Large intestine (tissue), 3 donors: Measurements from ENCODE around the gene SLC35B1. TPM values are rescaled to one million over a fixed set of nuclear protein-coding genes. Genes with fewer than 3 reads are reported as not detected.
A peak's percentile ranks its signal among the peaks of the same experiment; 100 is the strongest.
"Not testable (repeated sequence)": the region's sequence is repeated elsewhere in the genome, so short reads cannot be mapped to it uniquely, and the experiment has no call there.

Experiments
- DNase-seq, 2 donors: peaks; one replicate each; pipeline versions ENCODE4 v3.0.0 to v3.0.0-alpha.2; 2013
- H3K27ac ChIP-seq: one replicate; pipeline ENCODE4 v1.5.1; 2013; ENCODE audit warnings: low read length
- H3K27me3 ChIP-seq: 2 replicates; pipeline ENCODE4 v1.6.1; 2013; ENCODE audit warnings: low read length; ENCODE audit not compliant: control insufficient read depth, insufficient read depth
- H3K36me3 ChIP-seq: 2 replicates; pipeline ENCODE4 v1.6.1; 2013; ENCODE audit warnings: low read length; ENCODE audit not compliant: control insufficient read depth, insufficient read depth
- H3K4me1 ChIP-seq: one replicate; pipeline ENCODE4 v1.6.1; 2013; ENCODE audit warnings: low read length; ENCODE audit not compliant: control insufficient read depth, insufficient read depth
- H3K4me3 ChIP-seq: one replicate; pipeline ENCODE4 v1.5.1; 2013; ENCODE audit warnings: low read length
- H3K9me3 ChIP-seq: one replicate; pipeline ENCODE4 v1.6.1; 2013; ENCODE audit warnings: mild to moderate bottlenecking, low read depth, low read length, moderate library complexity; ENCODE audit not compliant: control insufficient read depth
- WGBS: methylation state at CpG from one replicate; pipeline ENCODE4 v1.1.5; 2013; ENCODE audit warnings: low lambda C conversion rate; ENCODE audit not compliant: insufficient coverage; 5-methylcytosine and 5-hydroxymethylcytosine counted together
- polyA plus RNA-seq: library from polyadenylated mRNA; unstranded; fragments of 120-200 nt; gene quantifications from one replicate; pipeline ENCODE4 v1.2.1, GENCODE V29; 2013

Gene SLC35B1
- polyA plus RNA-seq, 1 donor, result 61.2 TPM

DNA sequence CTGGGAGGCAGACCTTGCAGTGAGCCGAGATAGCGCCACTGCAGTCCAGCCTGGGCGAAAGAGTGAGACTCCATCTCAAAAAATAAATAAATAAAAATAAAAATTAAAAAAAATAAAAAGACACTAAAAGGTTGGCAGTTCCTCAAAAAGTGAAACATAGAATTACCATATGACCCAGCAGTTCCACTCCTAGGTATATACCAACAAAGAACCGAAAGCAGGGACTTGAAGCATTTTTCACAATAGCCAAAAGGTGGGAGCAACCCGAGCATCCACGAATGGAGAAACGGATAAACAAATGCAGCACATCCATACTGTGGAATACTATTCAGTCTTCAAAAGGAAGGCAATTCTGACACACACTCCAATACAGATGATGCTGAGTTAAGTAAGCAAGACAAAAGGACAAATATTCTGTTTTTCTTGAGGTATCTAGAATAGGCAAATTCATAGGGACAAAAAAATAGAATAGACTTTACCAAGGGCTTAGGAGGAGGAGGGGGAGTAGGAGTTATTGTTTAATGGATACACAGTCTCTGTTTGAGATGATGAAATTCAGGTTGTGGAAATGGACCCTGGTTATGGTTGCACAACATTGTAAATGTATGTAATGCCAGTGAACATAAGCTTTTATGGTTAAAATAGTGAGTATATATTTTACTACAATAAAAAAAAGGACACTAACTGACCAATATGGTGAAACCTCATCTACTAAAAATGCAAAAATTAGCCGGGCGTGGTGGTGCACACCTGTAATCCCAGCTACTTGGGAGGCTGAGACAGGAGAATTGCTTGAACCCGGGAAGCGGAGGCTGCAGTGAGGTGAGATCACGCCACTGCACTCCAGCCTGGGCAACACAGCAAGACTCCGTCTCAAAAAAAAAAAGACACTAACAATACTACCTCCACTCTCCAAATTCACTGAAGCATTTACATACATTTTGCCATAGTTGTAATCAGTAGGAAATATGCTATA is 27.0 kb upstream of the SLC35B1 start:
- Histone ChIP-seq H3K36me3 (peaks cover 2% of the 10 kb centered on the region), H3K4me1 (no peaks in the 10 kb centered on the region), H3K27me3 (no peaks in the 10 kb centered on the region), H3K27ac (no peak overlapping the region), H3K4me3 (no peak overlapping the region), H3K9me3 (no peaks in the 10 kb centered on the region)
- 98% methylated on average over 10 of the region's 13 CpGs for WGBS
- no peak for DNase-seq

DNA sequence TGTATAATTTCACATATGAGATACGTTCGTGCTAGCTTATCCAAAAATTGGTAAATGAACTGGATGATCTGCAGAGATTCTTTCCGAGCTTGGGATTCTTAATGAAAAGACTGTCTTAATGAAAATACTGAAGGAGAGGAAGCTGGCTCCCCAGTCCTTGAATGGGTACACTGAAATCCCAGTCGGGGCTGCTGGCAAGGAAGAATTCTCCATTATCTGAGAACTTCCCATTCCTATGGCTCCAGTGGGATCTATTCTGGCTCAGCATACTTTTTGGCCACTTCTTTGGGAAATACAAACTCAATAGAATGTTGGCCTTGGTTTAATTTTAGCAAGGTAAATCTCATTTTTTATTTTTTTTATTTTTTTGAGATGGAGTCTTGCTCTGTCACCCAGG is 23.7 kb upstream of the SLC35B1 start:
- Histone ChIP-seq H3K4me3 (no peak overlapping the region), H3K9me3 (no peaks in the 10 kb centered on the region), H3K36me3 (peaks cover 4% of the 10 kb centered on the region), H3K27me3 (no peaks in the 10 kb centered on the region), H3K4me1 (no peaks in the 10 kb centered on the region), H3K27ac (no peak overlapping the region)
- WGBS, result no CpG with 5 or more reads among the region's 4 CpGs
- no peak for DNase-seq

DNA sequence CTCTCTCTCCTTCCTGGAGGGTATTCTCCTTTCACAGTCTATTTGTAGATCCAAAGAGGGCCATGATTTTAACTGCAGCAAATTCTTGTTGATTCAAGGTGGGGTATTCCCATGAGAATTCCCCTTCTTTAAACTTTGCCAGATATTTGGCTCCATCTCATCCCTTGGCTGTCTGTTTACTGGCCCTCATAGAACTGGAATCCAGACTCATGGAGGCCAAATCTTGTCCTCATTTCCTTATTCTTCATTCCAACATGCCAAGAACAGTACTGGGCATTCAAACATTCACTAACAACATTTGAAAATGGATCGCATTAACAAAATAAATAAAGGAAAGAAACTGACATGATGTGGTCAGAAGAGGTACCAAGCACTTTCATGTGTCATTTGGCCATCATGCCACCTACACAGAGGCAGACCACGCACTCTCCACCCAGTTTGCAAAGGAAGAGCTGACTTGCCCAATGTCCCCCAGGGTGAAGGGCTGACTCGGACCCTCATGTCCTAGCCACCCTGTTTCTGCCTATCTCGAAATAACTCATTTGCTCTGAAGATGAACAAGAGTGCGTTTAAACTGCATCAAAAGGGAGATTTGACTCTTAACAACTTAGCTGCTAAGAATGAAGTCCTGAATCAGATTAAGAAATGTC is 23.1 kb upstream of the SLC35B1 start:
- Histone ChIP-seq H3K9me3 (no peaks in the 10 kb centered on the region), H3K4me3 (no peak overlapping the region), H3K27me3 (no peaks in the 10 kb centered on the region), H3K4me1 (no peaks in the 10 kb centered on the region), H3K27ac (peak overlapping the region; percentile 31), H3K36me3 (peaks cover 4% of the 10 kb centered on the region)
- 80% methylated on average over 1 of the region's 5 CpGs for WGBS
- no peak for DNase-seq

DNA sequence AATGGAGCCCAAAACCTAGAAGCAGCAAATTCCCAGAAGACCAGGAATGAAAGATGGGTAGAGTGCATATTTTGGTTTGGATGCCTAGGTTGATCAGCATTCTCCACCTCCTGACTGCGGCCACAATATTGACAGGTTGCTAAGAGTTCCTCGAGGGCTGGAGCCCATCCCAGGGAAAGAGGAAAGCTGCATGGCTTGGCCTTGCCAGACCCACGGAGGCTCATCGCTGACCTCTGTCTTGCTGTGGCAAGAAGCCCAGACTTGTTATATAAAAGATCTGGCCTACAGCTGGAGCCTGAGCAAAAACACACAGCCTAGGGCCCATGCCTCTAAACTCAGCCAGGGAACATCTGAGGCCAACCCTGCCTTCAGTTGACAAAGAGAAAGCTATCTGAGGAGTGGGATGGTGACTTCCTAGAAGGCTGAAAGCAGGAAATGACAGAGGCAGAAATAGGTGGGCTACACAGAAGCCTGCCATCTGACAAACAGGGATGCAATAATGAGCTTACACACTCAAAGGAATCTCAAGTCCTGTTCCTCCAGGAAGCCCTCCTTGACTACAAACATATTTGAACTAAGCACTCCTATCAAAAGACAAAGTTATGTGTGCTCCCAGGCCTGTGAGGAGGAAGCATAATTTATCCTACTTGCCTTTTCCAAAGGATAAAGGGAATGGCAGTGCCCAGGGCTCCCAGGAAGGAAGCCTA is 22.5 kb upstream of the SLC35B1 start:
- Histone ChIP-seq H3K9me3 (no peaks in the 10 kb centered on the region), H3K4me1 (no peaks in the 10 kb centered on the region), H3K27ac (peak overlapping the region; percentile 31), H3K27me3 (no peaks in the 10 kb centered on the region), H3K4me3 (no peak overlapping the region), H3K36me3 (peaks cover 11% of the 10 kb centered on the region)
- WGBS, result no CpG with 5 or more reads among the region's 4 CpGs
- peak; percentile 51 to 52 for DNase-seq

DNA sequence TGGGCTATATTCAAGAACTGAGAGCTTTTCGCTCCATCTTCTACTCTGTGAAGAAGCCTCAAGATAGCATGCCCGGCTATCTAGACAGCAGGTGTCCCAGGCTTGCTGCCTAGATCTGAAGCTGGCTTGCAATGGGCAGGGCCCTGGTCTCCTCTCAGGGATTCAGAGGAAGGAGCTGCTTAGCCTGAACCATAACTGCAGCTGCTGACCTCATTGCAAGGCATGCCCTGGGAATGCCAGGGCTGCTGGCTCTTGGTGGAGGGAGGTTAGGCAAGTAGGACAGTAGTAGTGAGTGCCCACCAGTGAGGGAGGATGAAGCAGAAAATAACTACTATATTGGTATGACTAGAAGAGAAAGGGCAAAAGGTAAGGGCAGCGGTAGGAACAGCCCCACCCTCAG is 21.3 kb upstream of the SLC35B1 start:
- 100% methylated on average over 1 of the region's 3 CpGs for WGBS
- H3K4me1 ChIP-seq, result no peaks in the 10 kb centered on the region
- peaks cover 11% of the 10 kb centered on the region for H3K36me3 ChIP-seq
- no peak overlapping the region for H3K27ac ChIP-seq
- no peak for DNase-seq
- H3K4me3 ChIP-seq, result no peak overlapping the region
- no peaks in the 10 kb centered on the region for H3K27me3 ChIP-seq
- no peaks in the 10 kb centered on the region for H3K9me3 ChIP-seq

DNA sequence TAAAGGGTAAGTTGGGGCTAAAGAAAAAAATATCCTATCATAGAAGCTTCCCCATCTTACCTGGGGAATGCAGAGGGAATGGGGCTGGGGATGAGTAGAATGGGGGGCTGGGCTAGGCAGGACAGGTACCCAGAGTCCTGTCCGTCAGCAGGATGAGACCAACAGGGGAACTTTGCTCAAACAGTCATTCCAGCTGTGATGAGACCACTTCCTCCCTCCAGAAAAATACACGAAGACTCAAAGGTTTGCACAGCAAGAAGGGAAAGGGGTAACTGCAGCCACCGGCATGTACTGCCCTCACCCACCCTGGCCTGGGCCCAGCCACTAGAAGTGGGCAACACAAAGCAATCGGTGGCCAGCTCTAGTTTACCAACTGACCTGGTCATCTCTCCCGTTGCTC is 20.7 kb upstream of the SLC35B1 start:
- DNase-seq, result no peak
- H3K9me3 ChIP-seq, result no peaks in the 10 kb centered on the region
- H3K27ac ChIP-seq, result no peak overlapping the region
- H3K4me3 ChIP-seq, result no peak overlapping the region
- H3K4me1 ChIP-seq, result no peaks in the 10 kb centered on the region
- WGBS, result no CpG with 5 or more reads among the region's 5 CpGs
- no peaks in the 10 kb centered on the region for H3K27me3 ChIP-seq
- peaks cover 11% of the 10 kb centered on the region for H3K36me3 ChIP-seq

DNA sequence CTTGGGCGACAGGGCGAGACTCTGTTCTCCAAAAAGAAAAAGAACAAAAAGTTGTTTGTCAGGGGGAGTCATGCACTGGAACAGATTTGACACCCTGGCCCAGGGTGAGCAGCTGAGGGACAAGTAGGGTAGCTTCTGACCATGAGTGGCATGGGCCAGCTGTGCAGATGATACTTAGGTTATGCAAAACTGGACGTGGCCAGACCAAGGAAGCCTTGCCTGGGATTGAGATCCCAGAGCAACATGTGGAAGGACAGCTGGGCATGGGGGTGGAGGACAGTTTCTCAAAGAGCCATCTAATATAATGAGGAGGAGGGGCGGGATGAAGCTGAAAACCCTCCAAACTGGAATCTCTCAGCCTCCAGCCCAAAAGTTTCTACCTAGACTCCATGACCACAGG is 19.6 kb upstream of the SLC35B1 start:
- H3K27me3 ChIP-seq, result no peaks in the 10 kb centered on the region
- peaks cover 11% of the 10 kb centered on the region for H3K36me3 ChIP-seq
- no CpG with 5 or more reads among the region's 4 CpGs for WGBS
- H3K9me3 ChIP-seq, result no peaks in the 10 kb centered on the region
- no peak overlapping the region for H3K4me3 ChIP-seq
- no peak for DNase-seq
- no peaks in the 10 kb centered on the region for H3K4me1 ChIP-seq
- no peak overlapping the region for H3K27ac ChIP-seq

DNA sequence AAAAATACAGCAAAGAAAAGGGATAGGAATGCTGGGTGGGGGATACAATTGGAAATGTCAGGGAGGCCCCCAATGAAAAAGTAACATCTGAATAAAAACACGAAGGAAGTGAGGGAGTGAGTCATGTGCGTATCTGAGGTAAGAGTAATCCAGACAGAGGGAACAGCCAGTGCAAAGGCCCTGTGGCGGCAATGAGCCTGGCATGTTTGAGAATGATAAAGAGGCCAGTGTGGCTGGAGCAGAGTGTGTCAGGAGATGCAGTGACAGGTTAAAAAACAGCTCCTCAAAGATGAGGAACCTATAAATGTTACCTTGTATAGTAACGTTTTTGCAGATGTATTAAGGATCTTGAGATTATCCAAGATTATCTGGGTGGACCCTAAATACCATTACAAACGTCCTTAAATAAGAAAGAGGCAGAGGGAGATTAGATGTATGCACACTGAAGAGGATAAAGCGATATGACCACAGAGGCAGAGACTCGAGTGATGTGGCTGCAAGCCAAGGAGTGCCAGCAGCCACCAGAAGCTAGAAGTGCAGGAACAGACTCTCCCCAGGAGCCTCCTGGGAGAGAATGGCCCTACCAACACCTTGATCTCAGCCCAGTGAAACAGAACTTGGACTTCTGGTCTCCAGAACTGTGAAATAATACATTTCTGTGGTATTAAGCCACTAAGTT is 17.8 kb upstream of the SLC35B1 start:
- no peak for DNase-seq
- no peaks in the 10 kb centered on the region for H3K4me1 ChIP-seq
- no peak overlapping the region for H3K4me3 ChIP-seq
- peaks cover 18% of the 10 kb centered on the region for H3K36me3 ChIP-seq
- no peaks in the 10 kb centered on the region for H3K9me3 ChIP-seq
- H3K27ac ChIP-seq, result no peak overlapping the region
- H3K27me3 ChIP-seq, result no peaks in the 10 kb centered on the region
- 67% methylated on average over 1 of the region's 7 CpGs for WGBS

DNA sequence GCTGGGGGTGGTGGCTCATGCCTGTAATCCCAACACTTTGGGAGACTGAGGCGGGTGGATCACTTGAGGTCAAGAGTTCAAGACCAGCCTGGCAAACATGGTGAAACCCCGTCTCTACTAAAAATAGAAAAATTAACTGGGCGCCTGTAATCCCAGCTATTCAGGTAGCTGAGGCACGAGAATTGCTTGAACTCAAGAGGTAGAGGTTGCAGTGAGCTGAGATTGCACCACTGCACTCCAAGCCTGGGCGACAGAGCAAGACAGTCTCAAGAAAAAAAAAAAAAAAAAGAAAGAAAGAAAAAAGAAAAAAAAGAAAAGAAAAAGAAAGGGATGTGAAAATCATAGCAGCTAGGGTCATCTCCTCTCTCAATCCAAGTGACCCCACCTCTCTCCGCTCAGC is 16.8 kb upstream of the SLC35B1 start:
- H3K9me3 ChIP-seq, DNase-seq, H3K4me1 ChIP-seq, H3K27ac ChIP-seq, H3K4me3 ChIP-seq, H3K27me3 ChIP-seq: not testable (repeated sequence)
- peaks cover 25% of the 10 kb centered on the region for H3K36me3 ChIP-seq
- WGBS, result 88% methylated on average over 4 of the region's 6 CpGs

DNA sequence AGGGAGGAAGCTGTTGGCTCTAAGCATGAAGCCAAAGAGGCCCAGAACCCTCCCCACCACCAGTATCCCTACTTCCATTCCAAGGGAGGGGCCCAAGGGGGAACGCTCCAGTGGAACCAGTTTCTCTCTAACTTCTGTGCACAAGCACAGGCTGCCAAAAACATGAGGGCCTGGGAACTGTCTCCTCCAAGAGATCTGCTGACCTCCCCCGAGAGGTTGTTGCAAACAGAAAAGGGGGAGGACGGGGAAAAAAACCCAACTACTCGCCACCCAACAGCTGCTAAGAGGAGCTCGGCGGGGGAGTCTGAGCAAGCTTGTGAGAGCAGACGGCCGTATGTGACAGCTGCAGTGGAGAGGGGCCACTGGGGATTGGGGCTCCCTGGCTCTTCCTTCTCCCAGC is 15.7 kb upstream of the SLC35B1 start:
- no peaks in the 10 kb centered on the region for H3K4me1 ChIP-seq
- DNase-seq, result peak; percentile 39 to 47
- no CpG with 5 or more reads among the region's 8 CpGs for WGBS
- no peak overlapping the region for H3K4me3 ChIP-seq
- peaks cover 30% of the 10 kb centered on the region for H3K36me3 ChIP-seq
- no peaks in the 10 kb centered on the region for H3K27me3 ChIP-seq
- H3K27ac ChIP-seq, result peak overlapping the region; percentile 66
- H3K9me3 ChIP-seq, result no peaks in the 10 kb centered on the region
